GM12864 (cell line): ENCODE measurements around the gene PCNT.

Source experiments
- DNase-seq: peaks from one replicate; pipeline ENCODE4 v3.0.0-alpha.2; 2011; ENCODE audit warnings: low read depth
- H3K4me3 ChIP-seq: 2 replicates; pipeline ENCODE4 v1.5.1; 2011; ENCODE audit warnings: mild to moderate bottlenecking, low read depth, low read length, control low read depth
- CTCF ChIP-seq: IDR thresholded peaks from 2 replicates; pipeline ENCODE4 v1.5.1; 2011; ENCODE audit warnings: low read depth, mild to moderate bottlenecking, moderate library complexity, low read length, control low read depth, inconsistent platforms; ENCODE audit errors: missing control alignments

The PCNT gene

GRCh38 chr21:46492851-46493250, 168.9 kb downstream of the PCNT start:
- no peak for DNase-seq
- no peak overlapping the region for H3K4me3 ChIP-seq
- no peak for TF ChIP-seq CTCF

GRCh38 chr21:46493828-46494227, 169.9 kb downstream of the PCNT start:
- no peak for TF ChIP-seq CTCF
- no peak overlapping the region for H3K4me3 ChIP-seq
- DNase-seq = no peak
